GM10266 (cell line): ENCODE measurements around the gene SS18.

Experiments used
- DNase-seq: peaks from one replicate; pipeline ENCODE4 v3.0.0; 2012; ENCODE audit errors: extremely low spot score
- CTCF ChIP-seq: IDR thresholded peaks from 2 replicates; pipeline ENCODE4 v1.5.1; 2012; ENCODE audit warnings: mild to moderate bottlenecking, low read depth; ENCODE audit not compliant: control insufficient read depth, insufficient read depth; ENCODE audit errors: missing control alignments

SS18 gene

GRCh38 chr18:25983730-25984129 is 106.7 kb downstream of the SS18 start:
- DNase-seq = no peak
- no peak for TF ChIP-seq CTCF

GRCh38 chr18:25982961-25983360 is 107.5 kb downstream of the SS18 start:
- TF ChIP-seq CTCF = no peak
- DNase-seq = no peak

- no peak for TF ChIP-seq CTCF
- no peak for DNase-seq
Observed at GRCh38 chr18:25982153-25982552, 108.3 kb downstream of the SS18 start.

- no peak for TF ChIP-seq CTCF
Observed at GRCh38 chr18:25979369-25980040, 110.9 kb downstream of the SS18 start.

GRCh38 chr18:25976554-25976953 is 113.9 kb downstream of the SS18 start:
- no peak for TF ChIP-seq CTCF
- DNase-seq = no peak

More at GRCh38 chr18:25979369-25980040, 110.9 kb downstream of the SS18 start:
- no peak for DNase-seq

GRCh38 chr18:25974630-25975077 is 115.8 kb downstream of the SS18 start:
- no peak for TF ChIP-seq CTCF
- no peak for DNase-seq
